Measurements from ENCODE around the gene CTNNBL1. TPM values are rescaled to one million over a fixed set of nuclear protein-coding genes. Genes with fewer than 3 reads are reported as not detected.
"Not testable (repeated sequence)": the region's sequence is repeated elsewhere in the genome, so short reads cannot be mapped to it uniquely, and the experiment has no call there.

The CTNNBL1 gene
- total RNA-seq, 2 donors from 2014 or later: 65.9 to 102 TPM

GRCh38 chr20:37853823-37854375 is 160.1 kb downstream of the CTNNBL1 start:
- DNase-seq (no peak), ATAC-seq (replicated peaks in 1 of 2) (peak; percentile 80 to 83)
- Mint-ChIP-seq H3K9me3 (no peaks in the 10 kb centered on the region), H3K36me3 (ENCODE audit: insufficient read depth in 2 of 2) (peaks cover 1 to 4% of the 10 kb centered on the region in 2 donors), H3K4me3 (peak overlapping the region; percentile 23 to 54), H3K4me1 (ENCODE audit: low read depth) (peaks cover 31% of the 10 kb centered on the region), H3K27ac (peak overlapping the region; percentile 44), H3K27me3 (ENCODE audit: low read depth) (no peaks in the 10 kb centered on the region)

DNA sequence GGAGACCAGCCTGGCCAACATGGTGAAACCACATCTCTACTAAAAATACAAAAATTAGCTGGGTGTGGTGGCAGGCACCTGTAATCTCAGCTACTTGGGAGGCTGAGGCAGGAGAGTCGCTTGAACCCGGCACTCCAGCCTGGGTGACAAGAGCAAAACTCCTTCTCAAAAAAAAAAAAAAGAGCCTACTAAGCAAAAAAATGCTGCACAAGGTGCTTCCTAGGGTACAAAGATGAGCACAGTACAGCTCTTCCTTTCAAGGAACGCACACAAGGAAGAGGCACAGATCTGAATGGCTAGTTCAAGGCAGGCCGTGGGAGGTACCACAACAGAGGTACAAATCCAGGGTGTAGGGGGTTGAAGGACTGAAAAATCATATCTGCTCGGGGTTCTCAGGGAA is 162.2 kb downstream of the CTNNBL1 start:
- ATAC-seq (replicated peaks in 1 of 2); H3K27ac Mint-ChIP-seq: not testable (repeated sequence)
- H3K4me1 Mint-ChIP-seq (ENCODE audit: low read depth): peaks cover 31% of the 10 kb centered on the region

GRCh38 chr20:37856932-37857660 is 163.3 kb downstream of the CTNNBL1 start:
- Mint-ChIP-seq H3K27me3 (ENCODE audit: low read depth) (no peaks in the 10 kb centered on the region), H3K4me1 (ENCODE audit: low read depth) (peaks cover 31% of the 10 kb centered on the region), H3K4me3 (no peak overlapping the region), H3K36me3 (ENCODE audit: insufficient read depth in 2 of 2) (peaks cover 1 to 5% of the 10 kb centered on the region in 2 donors), H3K9me3 (no peaks in the 10 kb centered on the region), H3K27ac (peak overlapping the region; percentile 14)
- ATAC-seq (replicated peaks in 1 of 2): peak in 1 of 2 donors; percentile 55
- no peak for DNase-seq

More for the DNA sequence above, 162.2 kb downstream of the CTNNBL1 start:
- not testable (repeated sequence) for DNase-seq; H3K36me3 Mint-ChIP-seq (ENCODE audit: insufficient read depth in 2 of 2); H3K27me3 Mint-ChIP-seq (ENCODE audit: low read depth); H3K4me3 Mint-ChIP-seq; H3K9me3 Mint-ChIP-seq

GRCh38 chr20:37859406-37860171 is 165.8 kb downstream of the CTNNBL1 start:
- Mint-ChIP-seq H3K4me1 (ENCODE audit: low read depth) (peaks cover 20% of the 10 kb centered on the region), H3K36me3 (ENCODE audit: insufficient read depth in 2 of 2) (peaks cover 1 to 6% of the 10 kb centered on the region in 2 donors), H3K4me3 (no peak overlapping the region), H3K27me3 (ENCODE audit: low read depth) (no peaks in the 10 kb centered on the region), H3K9me3 (no peaks in the 10 kb centered on the region), H3K27ac (no peak overlapping the region)
- ATAC-seq (replicated peaks in 1 of 2) (no peak), DNase-seq (no peak)

GRCh38 chr20:37863289-37863688 is 169.5 kb downstream of the CTNNBL1 start:
- DNase-seq (no peak), ATAC-seq (replicated peaks in 1 of 2) (no peak)
- Mint-ChIP-seq H3K9me3 (no peaks in the 10 kb centered on the region), H3K4me1 (ENCODE audit: low read depth) (no peaks in the 10 kb centered on the region), H3K27ac (no peak overlapping the region), H3K4me3 (no peak overlapping the region), H3K36me3 (ENCODE audit: insufficient read depth in 2 of 2) (peaks cover 0 to 5% of the 10 kb centered on the region in 2 donors), H3K27me3 (ENCODE audit: low read depth) (no peaks in the 10 kb centered on the region)

- Mint-ChIP-seq H3K4me3 (no peak overlapping the region), H3K27ac (no peak overlapping the region), H3K9me3 (no peaks in the 10 kb centered on the region), H3K4me1 (ENCODE audit: low read depth) (no peaks in the 10 kb centered on the region), H3K27me3 (ENCODE audit: low read depth) (no peaks in the 10 kb centered on the region), H3K36me3 (ENCODE audit: insufficient read depth in 2 of 2) (peaks cover 0 to 5% of the 10 kb centered on the region in 2 donors)
- ATAC-seq (replicated peaks in 1 of 2) (no peak), DNase-seq (no peak)
These were observed 170.5 kb downstream of the CTNNBL1 start for GRCh38 chr20:37864298-37864697.

DNA sequence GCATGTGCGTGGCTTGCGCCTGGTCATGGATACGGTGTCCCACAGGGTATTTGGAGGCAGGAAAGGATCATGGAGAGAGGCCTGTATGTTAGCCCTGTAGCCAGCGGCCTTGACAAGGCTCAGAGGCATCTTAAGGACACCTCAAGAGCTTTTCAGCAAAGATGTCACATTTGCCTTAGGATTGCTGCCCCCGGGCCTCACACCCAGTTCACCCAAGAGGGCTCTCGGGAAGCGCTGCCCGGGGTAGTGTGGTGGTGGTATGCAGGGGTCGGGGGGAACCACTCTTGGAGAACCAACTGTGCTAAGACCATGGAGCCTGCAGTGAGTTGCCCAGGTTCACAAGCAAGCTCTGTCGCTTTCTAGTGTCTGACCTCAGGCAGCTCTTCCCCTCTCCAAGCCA is 172.2 kb downstream of the CTNNBL1 start:
- H3K36me3 Mint-ChIP-seq (ENCODE audit: insufficient read depth in 2 of 2): peaks cover 2 to 5% of the 10 kb centered on the region in 2 donors
- no peak for ATAC-seq (replicated peaks in 1 of 2)
- no peak overlapping the region for H3K4me3 Mint-ChIP-seq
- no peak for DNase-seq
- H3K27ac Mint-ChIP-seq: no peak overlapping the region
- H3K4me1 Mint-ChIP-seq (ENCODE audit: low read depth): no peaks in the 10 kb centered on the region
- no peaks in the 10 kb centered on the region for H3K9me3 Mint-ChIP-seq
- H3K27me3 Mint-ChIP-seq (ENCODE audit: low read depth): no peaks in the 10 kb centered on the region

DNA sequence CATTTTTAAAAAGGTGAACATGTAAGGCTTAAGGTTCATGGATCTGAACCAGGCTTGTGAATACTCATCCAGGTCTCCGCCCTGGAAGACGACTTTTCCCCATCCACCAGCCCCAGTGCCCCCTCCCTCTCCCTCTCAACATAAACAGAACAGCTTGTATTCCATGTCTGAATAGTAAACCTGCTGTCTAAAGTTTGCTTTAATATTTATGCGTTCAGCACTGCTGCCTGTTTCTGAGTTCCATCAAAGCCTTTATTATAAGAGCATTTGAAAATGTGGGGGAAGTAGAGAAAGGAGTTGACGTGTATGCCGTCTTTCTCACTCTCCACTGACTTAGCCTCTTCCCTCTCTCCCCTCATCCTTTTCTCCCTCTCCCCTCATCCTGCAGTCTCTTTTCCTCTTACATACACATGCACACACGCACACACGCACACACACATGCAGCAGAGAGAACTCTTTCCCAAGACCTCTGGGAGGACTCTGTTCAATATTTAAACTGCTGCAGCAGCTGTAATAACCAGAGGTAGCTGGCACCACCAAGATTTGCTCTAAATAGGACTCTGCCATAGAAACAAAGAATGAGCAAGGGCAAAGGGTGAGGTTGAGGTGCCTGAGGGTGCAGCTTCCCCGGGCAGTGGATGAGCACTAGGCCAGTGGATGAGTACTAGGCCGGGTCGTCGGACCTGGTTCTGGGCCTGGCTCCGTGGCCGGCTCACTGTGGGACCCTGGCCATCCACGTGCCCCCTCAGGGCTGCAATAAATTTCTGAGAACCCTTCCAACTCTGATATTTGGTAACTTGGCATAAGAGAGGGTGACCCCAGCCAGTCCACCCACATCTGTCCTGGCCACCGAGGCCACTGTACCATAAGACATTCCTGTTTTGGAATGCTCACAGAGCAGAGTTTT is 173.7 kb downstream of the CTNNBL1 start:
- ATAC-seq (replicated peaks in 1 of 2) (no peak), DNase-seq (no peak)
- H3K36me3 Mint-ChIP-seq (ENCODE audit: insufficient read depth in 2 of 2): peaks cover 2 to 5% of the 10 kb centered on the region in 2 donors
- H3K4me1 Mint-ChIP-seq (ENCODE audit: low read depth): no peaks in the 10 kb centered on the region
- no peak overlapping the region for H3K27ac Mint-ChIP-seq
- H3K4me3 Mint-ChIP-seq: no peak overlapping the region
- H3K27me3 Mint-ChIP-seq (ENCODE audit: low read depth): no peaks in the 10 kb centered on the region
- H3K9me3 Mint-ChIP-seq: no peaks in the 10 kb centered on the region

- Mint-ChIP-seq H3K36me3 (ENCODE audit: insufficient read depth in 2 of 2) (peaks cover 2 to 4% of the 10 kb centered on the region in 2 donors), H3K9me3 (no peaks in the 10 kb centered on the region), H3K27ac (peak overlapping the region; percentile 39), H3K4me3 (no peak overlapping the region), H3K4me1 (ENCODE audit: low read depth) (no peaks in the 10 kb centered on the region), H3K27me3 (ENCODE audit: low read depth) (no peaks in the 10 kb centered on the region)
- ATAC-seq (replicated peaks in 1 of 2) (no peak), DNase-seq (no peak)
These were observed 175.1 kb downstream of the CTNNBL1 start for GRCh38 chr20:37868851-37869333.

- ATAC-seq (replicated peaks in 1 of 2) (no peak), DNase-seq (no peak)
- Mint-ChIP-seq H3K4me1 (ENCODE audit: low read depth) (no peaks in the 10 kb centered on the region), H3K27me3 (ENCODE audit: low read depth) (no peaks in the 10 kb centered on the region), H3K27ac (no peak overlapping the region), H3K36me3 (ENCODE audit: insufficient read depth in 2 of 2) (peaks cover 2 to 4% of the 10 kb centered on the region in 2 donors), H3K9me3 (no peaks in the 10 kb centered on the region), H3K4me3 (no peak overlapping the region)
These were observed 175.6 kb downstream of the CTNNBL1 start for GRCh38 chr20:37869334-37869861.

- ATAC-seq (replicated peaks in 1 of 2) (no peak), DNase-seq (no peak)
- no peaks in the 10 kb centered on the region for H3K4me1 Mint-ChIP-seq (ENCODE audit: low read depth)
- H3K27me3 Mint-ChIP-seq (ENCODE audit: low read depth): no peaks in the 10 kb centered on the region
- no peak overlapping the region for H3K4me3 Mint-ChIP-seq
- peaks cover 2 to 4% of the 10 kb centered on the region in 2 donors for H3K36me3 Mint-ChIP-seq (ENCODE audit: insufficient read depth in 2 of 2)
- H3K9me3 Mint-ChIP-seq: no peaks in the 10 kb centered on the region
- no peak overlapping the region for H3K27ac Mint-ChIP-seq
These were observed 176.5 kb downstream of the CTNNBL1 start for GRCh38 chr20:37870294-37870693.

- no peak for ATAC-seq (replicated peaks in 1 of 2)
These were observed 177.9 kb downstream of the CTNNBL1 start for GRCh38 chr20:37871751-37872150.

More at GRCh38 chr20:37871751-37872150, 177.9 kb downstream of the CTNNBL1 start:
- Mint-ChIP-seq H3K4me3 (no peak overlapping the region), H3K36me3 (ENCODE audit: insufficient read depth in 2 of 2) (peaks cover 2 to 4% of the 10 kb centered on the region in 2 donors), H3K9me3 (no peaks in the 10 kb centered on the region), H3K27me3 (ENCODE audit: low read depth) (no peaks in the 10 kb centered on the region), H3K4me1 (ENCODE audit: low read depth) (no peaks in the 10 kb centered on the region), H3K27ac (no peak overlapping the region)
- DNase-seq: no peak

All from activated T-cell treated with anti-CD3 and anti-CD28 coated beads, Interleukin-2, amount 50 U/mL, for 72 hours (primary cell).